NCI-H187 treated with DMSO at 0.1 percent for 48 hours (cell line): ENCODE results near the gene BRICD5.
A peak's percentile ranks its signal among the peaks of the same experiment; 100 is the strongest.

ENCODE experiments used
- DNase-seq: peaks from one replicate; lab custom pipeline; 2025; lab: John Stamatoyannopoulos, UW

Gene BRICD5

DNA sequence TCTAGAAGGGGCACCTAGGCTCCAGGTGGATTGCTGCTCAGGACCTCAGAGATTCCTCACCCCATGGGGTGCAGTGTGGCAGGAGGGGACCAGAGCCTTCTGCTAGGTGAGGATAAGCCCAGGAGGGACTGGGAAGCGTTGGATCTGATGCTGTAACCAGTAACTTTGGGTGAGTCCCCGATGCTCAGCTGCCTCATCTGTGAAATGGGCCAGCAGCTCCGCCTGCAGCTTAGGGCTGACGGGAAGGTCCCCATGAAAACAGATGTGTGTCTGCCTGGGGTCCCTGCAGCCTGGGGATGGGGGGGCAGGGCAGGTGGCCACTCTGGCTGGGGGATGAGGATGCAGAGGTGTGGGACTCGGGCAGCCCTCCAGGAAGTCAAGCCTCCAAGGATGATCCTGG, 11.6 kb downstream of the BRICD5 start:
- DNase-seq = no peak

DNA sequence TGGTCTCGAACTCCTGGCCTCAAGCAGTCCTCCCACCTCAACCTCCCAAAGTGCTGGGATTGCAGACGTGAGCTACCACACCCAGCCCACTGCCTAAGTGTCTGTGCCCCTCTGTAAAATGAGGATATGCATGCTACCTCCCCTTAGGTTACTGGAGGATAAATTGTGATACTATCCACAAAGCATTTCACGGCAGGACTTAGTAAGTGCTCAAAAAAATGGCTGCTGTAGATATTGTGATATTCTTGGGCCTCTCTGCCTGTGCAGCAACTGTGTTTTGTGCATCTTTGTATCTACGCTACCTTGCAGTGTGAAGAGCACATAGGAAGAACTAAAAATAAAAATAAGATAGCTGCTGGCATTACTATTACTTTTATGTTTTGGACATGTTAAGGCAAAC, 12.4 kb downstream of the BRICD5 start:
- DNase-seq = no peak

DNA sequence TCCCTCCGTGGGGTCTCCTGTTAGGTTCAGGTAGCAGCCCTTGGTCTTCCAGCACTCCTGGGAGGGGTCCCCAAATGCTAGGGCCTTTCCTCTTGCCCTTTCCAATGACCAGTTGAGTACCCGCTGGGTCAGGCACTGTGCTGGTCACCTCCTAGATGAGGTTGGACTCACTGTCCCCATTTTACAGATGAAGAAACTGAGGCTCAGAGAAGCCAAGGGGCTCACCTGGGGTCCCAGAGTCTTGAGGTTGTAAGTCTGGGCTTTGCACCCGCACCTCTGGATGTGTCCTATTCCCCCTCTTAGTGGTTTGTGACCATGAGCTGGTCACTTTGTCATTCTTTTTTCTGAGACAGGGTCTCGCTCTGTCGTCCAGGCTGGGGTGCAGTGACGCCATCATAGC, 12.9 kb downstream of the BRICD5 start:
- no peak for DNase-seq

DNA sequence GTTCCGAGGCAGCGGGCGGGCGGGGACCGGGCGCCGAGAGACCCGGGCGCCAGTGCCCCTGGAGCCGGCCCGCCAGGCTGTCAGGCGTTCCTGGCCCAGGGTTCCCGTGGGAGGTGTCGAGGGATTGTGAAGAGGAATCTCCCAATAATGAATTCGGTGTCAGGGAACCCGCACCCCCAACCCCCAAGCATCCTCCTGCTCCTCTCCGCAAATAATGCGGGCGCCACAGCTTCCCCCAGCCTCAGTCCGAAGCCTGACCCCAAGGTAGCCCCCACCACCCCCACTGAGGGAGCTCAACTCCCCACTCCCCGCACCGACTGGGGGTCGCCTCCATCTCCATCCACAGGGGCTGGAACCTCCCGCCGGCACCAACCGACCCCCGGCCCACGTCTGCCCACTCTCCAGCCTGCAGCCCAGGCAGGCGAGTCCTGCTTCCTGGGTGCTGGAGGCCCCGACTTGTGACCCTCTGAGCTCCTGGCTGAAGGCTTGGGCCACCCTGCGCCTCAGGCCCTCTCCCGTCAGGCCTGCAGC, 13.6 kb downstream of the BRICD5 start:
- no peak for DNase-seq

DNA sequence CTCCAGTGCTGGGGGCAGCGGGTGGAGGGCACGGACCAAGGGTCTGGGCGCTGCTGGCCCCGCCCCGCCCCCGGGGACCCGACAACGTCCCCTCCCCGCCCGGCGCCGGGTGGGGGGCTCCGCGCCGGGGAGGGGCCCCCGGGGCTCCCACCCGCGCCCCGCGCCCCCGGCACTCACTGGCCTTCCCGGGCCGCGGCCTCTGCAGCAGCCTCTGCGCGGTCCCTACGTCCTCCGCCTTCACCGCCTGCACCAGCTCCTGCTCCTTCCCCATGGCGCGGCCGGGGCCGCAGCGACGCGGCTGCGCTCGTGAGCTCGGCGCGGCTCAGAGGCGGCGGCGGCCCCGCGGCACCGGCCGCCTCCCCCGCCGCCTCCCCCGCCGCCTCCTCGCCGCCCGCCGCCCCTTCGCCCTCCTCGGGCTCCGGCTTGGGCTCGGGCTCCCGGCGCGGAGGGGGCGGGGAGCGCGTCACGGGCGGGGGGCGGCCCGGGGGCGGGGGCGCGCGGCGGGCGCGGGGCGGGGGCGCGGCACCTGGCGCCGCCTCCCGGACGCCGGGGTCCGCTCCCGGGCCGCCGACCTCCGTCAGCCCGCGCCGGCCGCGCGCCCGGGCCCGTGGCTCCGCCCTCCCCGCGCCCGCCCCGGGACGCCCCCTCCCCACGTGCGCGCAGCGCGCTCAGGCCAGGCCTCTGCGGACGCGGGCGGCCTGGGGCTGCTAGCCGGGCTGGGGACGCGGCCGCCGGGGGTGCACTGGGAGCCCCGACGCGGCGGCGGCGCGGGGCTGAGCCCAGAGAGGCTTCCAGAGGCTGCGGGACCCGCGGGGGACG, 14.3 kb downstream of the BRICD5 start, which contains the start of gene CASKIN1:
Gene CASKIN1, minus strand, starts transcription at position 444 of the 819 bp plus-strand sequence. Its CDS starts 173 bp downstream, at position 271.
- no peak for DNase-seq

DNA sequence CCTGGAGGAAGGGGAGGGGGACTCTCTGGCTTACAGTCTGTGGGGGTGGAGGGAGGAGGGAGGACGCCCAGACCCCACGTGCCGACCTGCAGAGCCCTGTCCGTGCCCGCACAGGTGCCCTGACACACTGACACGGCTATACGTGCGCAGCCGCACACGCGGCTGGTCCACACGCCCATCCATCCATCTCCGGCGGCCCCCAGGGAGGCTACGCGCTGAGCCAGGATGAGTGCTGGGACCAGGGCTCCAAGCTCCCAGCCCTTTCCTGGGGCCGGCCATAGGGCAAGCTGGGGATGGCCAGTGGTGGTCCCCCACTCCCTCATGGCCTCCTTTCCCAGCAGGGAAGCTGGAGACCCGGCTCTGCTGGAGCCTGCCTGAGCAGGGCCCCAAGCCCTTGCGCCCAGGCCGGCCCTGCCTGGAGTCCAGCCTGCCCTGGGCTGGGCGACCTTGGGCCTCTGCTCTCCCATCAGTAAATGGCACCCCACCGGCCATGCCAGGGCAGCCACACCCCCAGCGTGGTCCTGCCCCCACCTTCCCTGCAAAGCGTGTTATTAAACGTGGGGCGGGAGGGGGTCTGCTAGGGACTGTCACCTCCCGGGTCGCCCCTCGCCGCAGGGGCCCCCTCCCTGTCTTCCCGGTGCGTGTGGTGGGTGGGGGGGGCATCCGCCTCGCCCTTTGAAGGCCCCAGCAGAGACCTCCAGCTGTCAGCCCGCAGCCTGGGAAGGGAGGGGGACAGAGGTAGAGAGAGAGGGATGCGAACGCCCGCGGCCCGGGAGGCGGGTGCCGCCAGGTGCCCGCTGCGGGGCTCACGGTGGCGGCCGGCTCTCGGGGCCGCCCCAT, 15.1 kb downstream of the BRICD5 start:
- DNase-seq = no peak

DNA sequence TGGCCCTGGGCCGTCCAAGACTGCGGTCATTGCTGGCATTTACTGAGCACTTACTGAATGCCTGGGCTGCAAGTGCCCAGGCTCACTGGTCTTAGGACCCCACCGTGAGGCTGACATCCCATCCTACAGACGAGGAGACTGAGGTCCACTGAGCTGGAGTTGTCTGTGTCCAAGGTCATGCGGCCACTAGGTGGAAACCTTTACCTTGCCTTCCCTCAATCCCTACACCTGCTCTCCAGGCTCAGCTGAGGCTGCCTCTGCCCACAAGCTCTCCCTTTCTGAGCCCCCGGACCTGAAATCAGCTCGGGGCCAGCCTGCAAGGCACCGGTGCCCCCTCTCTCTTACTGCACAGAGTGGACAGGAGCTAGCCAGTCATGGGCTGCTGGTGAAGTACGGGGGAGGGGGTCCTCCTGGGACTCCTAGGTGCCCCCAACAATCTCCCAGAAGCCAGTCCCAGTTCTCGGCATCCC, 15.8 kb downstream of the BRICD5 start:
- DNase-seq = peak; percentile 67

DNA sequence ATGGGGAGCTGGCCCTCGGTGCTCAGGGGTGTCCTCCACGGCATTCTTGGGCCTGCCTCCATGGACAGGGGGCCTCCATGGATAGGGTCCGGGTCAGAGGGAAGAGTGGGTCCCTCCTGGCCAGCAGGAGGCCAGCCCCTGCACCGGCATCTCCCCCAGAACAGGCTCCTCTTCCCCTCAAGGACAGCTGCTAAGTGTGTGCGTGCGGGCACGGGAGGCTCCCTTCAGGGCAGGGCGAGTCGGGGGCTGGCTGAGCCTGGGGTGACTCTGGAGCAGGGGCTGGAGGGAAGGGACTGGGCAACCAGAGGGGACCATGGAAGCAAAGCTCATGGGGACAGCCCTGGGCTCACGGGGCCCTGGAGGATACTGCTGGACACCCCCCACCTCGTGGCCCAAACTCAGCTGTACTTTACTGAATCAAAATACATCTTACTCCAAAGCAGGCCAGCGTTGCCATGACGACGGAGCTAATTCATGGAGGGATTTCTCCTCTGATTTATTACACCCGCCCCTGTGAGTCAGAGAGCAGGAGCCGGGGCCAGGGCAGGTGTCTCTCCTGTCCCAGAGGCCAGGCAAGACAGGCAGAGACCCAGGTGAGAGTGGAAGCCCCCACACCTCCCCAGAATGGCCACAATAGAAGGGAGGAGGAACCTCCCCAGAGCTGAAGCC, 16.4 kb downstream of the BRICD5 start:
- no peak for DNase-seq

DNA sequence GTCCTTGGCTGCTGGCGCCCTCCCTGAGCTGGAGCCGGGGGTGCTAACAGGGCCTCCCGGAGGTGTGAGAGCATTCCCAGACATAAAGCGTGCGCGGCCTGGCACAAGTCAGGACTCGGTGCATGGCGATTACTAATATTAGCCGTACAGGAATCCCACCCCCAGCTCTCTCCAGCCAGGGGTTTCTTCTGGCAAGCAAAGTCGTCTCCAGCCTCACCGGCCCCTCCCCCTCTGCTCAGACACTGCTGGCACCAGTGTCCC, 19.3 kb downstream of the BRICD5 start:
- no peak for DNase-seq

DNA sequence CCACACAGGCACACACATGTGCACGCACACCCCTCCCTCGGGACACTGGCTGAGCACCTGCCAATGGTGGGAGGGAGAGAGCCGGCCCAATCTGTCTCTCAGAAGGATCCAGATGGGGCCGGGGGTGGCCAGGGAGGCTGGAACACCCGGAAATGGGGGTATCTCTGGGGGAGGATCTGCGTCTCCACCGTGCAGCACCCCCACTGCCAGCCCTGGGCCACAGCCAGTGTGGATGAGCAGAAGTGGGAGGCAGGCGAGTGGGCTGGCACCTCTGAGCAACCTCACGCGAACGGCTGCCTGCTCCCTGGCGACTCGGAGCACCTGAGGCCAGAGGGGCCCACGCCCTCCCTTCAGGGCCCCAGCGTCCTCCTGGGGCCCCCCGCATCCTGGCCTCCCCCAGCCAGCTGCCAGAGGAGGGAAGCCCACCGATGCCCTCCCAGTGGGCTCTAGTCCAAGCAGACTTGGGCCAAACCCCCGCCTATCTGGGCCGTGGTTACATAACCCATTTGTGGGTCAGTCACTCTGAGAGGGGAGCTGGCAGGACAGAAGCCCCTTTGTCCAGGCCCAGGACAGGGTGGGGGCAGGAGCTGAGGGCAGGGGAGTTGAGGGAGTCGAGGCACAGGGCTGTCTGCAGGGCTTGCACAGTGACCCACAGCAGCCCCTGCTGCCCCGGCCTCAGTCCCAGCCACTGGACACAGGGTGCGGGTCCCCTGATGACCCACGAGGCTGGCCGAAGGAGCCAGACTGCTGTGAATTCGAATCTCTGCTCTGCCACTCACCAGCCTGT, 19.8 kb downstream of the BRICD5 start:
- no peak for DNase-seq

DNA sequence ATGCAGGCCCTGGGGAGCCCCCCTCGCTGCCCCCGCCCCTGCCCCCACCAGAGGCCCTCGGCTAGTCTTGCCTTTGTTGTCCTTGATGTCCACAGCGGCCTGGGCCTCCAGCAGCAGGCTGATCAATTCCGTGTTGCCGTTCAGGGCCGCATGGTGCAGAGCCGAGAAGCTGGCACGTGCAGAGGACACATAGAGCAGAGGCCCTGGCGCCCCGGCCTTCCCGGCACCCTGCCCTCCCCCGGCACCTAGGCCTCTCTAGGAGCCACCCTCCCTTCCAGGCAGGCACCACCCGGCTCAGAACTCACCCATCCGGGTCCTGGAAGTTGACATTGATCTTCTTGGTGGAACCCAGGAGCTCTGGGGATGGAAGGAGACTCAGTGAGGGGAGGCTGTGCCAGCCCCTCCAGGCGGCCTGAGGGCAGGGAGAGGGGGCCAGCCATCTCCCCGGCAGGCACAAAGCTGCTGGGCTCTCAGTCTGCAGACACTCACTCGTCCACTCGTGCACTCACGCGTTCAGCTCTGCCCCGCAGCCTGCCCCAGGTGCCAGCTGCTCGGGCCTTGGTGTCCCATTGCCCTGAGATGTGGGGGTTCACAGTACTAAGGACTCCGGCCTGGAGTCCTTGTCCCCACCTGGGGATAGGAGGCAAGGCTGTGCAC, 20.5 kb downstream of the BRICD5 start:
- DNase-seq = no peak

DNA sequence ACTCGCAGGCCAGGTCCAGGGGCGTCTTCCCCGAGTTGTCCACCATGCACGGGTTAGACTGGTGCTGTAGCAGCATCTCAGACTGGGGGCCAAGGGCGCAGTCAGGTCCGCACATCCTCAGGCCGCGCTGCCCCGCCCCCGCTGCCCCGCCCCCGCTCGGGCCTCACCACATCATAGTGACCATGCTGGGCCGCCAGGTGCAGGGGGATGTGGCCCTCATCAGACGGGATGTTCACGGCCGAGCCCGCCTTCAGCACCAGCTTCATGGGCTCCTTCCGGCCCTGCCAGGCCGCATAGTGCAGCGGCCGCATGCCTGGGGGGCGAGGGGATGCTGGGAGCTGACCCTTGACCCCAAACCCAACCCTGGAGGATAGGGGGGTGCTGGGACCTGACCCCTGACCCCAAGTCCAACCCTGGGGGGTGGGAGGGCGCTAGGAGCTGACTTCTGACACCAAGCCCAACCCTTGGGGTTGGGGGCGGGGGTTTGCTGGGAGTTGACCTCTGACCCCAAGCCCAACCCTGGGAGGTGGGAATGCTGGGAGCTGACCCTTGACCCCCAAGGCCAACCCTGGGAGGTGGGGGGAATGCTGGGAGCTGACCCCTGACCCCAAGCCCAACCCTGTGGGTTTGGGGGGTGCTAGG, 21.3 kb downstream of the BRICD5 start:
- DNase-seq = no peak

DNA sequence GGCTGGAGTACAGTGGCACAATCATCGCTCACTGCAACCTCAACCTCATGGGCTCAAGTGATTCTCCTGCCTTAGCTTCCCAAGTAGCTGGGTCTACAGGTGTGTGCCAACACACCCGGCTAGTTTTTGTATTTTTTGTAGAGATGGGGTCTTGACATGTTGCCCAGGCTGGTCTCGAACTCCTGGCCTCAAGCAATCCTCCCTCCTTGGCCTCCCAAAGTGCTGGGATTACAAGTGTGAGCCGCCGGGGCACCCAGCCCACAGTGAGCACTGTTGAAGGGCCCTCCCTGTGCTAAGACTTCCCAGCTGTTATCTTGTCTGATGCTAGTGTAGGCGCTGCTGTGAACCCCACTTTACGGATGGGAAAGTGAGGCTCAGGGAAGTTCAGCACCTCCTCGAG, 22.3 kb downstream of the BRICD5 start:
- DNase-seq = no peak

DNA sequence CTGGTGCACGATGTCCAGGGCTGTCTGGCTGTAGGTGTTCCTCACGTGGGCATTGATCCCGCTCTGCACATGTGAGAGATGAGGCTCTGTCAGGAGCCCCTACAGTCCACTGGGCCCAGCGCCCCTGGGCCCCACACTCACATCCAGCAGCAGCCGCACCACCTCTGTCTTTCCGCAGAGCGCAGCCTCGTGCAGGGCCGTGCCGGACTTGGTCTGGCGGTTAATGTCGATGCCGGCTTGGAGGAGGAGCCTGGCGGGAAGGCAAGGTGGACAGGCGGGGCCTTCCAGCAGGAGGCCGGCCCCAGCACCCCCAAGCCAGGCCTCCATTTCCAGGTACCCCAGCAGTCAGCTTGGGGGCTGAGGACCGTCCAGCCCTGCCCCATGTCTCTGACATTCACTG, 23.5 kb downstream of the BRICD5 start:
- DNase-seq = no peak

DNA sequence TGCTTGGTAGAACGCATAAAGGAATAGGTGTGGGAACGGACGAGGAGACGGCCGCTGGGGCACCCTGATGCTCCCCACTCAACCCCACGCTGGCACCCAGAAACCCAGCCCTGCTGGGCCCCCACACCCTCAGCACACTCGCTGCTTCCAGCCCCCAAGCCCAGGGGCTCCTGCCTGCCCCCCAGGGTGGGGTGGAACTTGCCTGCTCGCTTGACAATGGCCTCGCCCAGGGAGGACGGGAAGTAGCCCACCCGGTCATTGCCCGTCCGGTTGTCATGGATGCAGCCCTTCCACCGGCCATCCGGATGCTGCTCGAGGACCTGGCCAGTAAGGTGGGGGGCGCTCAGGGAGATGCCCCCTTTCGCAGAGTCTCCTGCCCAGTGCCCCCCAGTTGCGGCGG, 24.2 kb downstream of the BRICD5 start:
- DNase-seq = no peak

DNA sequence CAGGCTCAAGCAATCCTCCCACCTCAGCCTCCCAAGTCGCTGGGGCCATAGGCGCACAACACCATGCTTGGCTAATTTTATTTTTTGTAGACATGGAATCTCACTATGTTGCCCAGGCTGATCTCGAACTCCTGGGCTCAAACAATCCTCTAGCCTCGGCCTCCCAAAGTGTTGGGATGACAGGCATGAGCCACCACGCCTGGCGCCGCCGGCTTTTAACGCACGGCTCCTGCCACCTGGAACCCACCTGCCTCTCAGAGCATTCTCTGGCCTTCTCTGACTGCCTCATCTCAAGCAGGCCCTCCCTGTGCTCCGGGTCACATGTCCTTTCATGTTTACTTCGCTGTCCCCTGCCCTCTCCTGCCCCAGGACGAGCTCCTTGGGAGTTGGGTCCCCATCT, 24.6 kb downstream of the BRICD5 start:
- no peak for DNase-seq

DNA sequence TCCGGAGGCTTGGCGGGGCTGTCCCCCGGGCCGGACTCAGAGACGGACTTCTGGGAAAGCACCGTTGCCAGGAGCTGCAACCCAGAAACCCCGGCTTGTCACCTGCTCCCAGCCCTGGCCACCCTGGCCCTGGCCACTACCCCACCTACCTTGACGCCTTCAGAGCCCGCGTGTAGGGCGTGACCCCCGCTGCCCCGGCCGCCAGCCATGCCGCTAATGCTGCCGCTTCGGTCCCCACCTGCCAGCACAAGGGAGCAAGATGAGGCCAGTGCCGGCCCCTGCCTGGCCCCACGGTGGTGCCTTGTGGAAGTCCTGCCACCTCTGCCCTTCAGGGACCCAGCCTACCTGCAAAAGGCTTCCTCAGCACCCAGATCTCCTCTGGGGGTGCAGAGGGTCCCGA, 25.7 kb downstream of the BRICD5 start:
- no peak for DNase-seq

DNA sequence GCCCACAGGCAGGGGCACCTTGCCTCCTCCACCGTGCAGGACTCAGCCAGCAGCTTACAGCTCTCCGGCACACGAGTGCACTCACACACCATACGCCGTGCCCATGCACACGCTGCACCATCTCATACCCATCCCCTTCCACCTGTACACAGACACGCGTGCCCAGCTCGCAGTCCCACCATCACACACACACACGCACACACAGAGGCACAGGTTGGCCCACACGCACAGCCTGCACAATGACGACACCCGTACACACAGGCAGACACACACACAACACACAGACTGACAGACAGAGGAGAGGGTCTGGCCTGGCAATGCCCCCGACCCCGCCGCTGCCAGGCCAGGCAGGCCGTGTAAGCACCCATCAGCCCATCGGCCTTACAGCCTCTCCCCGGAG, 26.3 kb downstream of the BRICD5 start:
- no peak for DNase-seq

DNA sequence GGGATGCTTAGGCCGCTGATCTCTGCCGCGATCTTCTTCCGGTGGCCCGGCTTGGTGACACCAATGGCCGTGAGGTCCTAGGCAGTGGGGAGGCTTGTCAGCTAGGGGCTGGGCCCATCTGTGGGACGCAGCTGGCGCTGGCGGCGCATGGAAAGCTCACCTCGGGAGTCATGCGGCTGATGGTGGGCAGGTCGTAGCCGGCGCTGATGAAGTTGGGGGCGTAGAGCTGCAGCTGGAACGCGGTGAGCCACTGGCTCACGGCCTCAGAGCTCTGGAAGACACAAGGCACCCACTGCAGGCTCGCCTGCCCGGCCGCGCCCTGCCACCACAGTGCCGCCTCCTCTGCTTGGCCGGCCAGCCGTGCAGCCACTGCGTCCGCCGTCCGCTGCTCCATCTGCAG, 27.0 kb downstream of the BRICD5 start:
- DNase-seq = no peak

DNA sequence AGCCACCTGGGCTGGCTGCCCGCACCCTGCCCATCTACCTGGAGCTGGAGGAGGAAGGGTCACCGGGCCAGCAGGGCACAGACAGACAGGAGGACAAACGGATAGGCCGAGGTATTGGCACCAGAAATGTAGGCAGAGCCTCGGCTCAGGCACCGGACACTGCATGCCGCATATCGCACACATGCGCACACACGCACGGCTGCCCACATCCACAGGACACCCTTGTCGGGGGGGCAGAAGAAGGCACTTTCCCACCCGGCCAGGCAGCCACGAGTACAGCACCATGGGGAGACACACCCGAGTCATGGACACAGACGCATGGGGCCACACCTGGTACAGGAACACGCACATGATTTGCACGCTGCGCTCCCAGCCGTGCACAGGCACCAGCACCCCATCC, 28.7 kb downstream of the BRICD5 start:
- no peak for DNase-seq
